ENCODE data around the gene BCL2.

The BCL2 gene

DNA sequence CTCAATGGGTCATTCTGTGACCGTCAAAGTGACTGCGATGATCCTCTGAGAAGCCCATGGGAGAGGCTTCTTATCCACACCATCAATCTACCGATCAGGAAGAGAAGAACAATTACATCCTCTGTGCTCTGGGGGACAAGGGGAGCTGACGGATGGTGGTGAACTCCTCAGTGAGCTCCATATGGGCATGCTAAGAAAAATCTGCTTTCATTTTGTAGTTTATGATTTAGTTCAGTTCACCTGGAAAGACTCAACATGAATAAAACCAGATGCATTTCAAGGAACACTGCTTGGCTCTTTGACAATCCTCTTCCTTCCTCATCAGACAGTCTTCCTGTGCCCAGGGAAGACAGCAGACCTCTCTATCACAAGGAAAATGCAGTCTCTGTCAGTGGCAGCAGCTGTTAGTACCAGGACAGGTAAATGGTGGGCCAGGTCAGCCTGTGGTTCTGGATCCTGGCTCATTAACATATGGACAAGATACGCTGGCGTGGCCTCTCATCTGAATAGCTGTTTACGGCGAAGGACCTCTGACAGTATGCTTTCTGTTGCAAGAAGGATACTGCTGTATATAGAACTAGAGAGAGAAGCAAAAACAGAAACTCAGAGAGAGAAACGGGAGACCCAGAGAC is 176.9 kb downstream of the BCL2 start:
- TF ChIP-seq, protein P1, sequence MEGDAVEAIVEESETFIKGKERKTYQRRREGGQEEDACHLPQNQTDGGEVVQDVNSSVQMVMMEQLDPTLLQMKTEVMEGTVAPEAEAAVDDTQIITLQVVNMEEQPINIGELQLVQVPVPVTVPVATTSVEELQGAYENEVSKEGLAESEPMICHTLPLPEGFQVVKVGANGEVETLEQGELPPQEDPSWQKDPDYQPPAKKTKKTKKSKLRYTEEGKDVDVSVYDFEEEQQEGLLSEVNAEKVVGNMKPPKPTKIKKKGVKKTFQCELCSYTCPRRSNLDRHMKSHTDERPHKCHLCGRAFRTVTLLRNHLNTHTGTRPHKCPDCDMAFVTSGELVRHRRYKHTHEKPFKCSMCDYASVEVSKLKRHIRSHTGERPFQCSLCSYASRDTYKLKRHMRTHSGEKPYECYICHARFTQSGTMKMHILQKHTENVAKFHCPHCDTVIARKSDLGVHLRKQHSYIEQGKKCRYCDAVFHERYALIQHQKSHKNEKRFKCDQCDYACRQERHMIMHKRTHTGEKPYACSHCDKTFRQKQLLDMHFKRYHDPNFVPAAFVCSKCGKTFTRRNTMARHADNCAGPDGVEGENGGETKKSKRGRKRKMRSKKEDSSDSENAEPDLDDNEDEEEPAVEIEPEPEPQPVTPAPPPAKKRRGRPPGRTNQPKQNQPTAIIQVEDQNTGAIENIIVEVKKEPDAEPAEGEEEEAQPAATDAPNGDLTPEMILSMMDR (IDR thresholded peaks at IDR 0.05) = no peak
- H3K4me3 ChIP-seq (ENCODE audit: low read depth in 1 of 2, low read length in 1 of 2) = no peak overlapping the region
- no peaks in the 10 kb centered on the region for H3K27me3 ChIP-seq
- peaks cover 23 to 24% of the 10 kb centered on the region in 2 experiments for H3K4me1 ChIP-seq (ENCODE audit: control insufficient read depth in 1 of 2, insufficient read depth in 1 of 2, low read depth in 1 of 2, low read length in 1 of 2)
- no peaks in the 10 kb centered on the region for H3K9me3 ChIP-seq
- no peaks in the 10 kb centered on the region for H3K36me3 ChIP-seq
- no peak overlapping the region for H3K27ac ChIP-seq

GRCh38 chr18:63141778-63142176 is 177.8 kb downstream of the BCL2 start:
- TF ChIP-seq, protein P1 (IDR thresholded peaks at IDR 0.05) = no peak

DNA sequence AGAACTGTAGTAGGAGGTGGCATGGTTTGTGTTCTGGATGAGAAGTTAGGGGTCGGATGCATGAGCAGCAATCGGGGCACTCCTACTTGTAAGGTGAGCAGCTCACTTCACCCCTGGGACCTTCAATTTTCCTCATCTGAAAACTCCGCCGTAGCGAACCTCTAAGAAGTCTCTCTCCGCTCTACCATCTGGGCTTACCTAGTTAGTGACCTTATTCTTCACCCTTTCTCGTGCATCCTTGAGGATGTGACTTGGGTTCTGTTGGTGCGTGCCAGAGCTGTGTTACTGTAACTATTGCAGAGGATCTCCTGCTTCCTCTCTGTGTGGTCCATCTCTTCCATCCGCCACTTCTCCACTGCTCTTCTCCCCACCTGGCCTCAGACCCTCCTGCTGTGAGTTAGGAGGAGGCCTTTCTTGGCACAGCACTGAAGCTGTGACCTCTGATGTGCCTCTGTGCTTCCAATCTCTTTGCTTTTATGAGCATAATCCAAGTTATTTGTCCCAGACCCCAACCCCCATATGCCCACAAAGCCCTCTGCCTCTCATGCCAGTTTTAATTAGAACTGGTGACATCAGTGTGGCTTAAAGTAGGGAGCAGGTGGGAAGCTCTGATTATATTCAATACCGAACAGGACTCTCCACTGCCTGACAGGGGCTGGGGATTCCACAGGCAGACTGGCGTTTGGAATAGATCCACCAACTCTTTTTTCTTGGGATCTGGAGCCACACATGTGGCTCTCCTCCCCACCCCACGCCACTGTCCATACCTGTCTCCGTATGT is 178.4 kb downstream of the BCL2 start:
- H3K36me3 ChIP-seq = no peaks in the 10 kb centered on the region
- no peaks in the 10 kb centered on the region for H3K27me3 ChIP-seq
- H3K4me1 ChIP-seq (ENCODE audit: control insufficient read depth in 1 of 2, insufficient read depth in 1 of 2, low read depth in 1 of 2, low read length in 1 of 2) = peaks cover 25% of the 10 kb centered on the region in 2 experiments
- no peak overlapping the region for H3K27ac ChIP-seq
- TF ChIP-seq, protein P1 (IDR thresholded peaks at IDR 0.05) = no peak
- no peak overlapping the region for H3K4me3 ChIP-seq (ENCODE audit: low read depth in 1 of 2, low read length in 1 of 2)
- no peaks in the 10 kb centered on the region for H3K9me3 ChIP-seq

More at GRCh38 chr18:63141778-63142176, 177.8 kb downstream of the BCL2 start:
- Histone ChIP-seq H3K27ac (no peak overlapping the region), H3K4me1 (ENCODE audit: control insufficient read depth in 1 of 2, insufficient read depth in 1 of 2, low read depth in 1 of 2, low read length in 1 of 2) (peaks cover 25% of the 10 kb centered on the region in 2 experiments), H3K27me3 (no peaks in the 10 kb centered on the region), H3K36me3 (no peaks in the 10 kb centered on the region), H3K9me3 (no peaks in the 10 kb centered on the region), H3K4me3 (ENCODE audit: low read depth in 1 of 2, low read length in 1 of 2) (no peak overlapping the region)

GRCh38 chr18:63140038-63140450 is 179.5 kb downstream of the BCL2 start:
- no peaks in the 10 kb centered on the region for H3K36me3 ChIP-seq
- no peak overlapping the region for H3K4me3 ChIP-seq (ENCODE audit: low read depth in 1 of 2, low read length in 1 of 2)
- H3K9me3 ChIP-seq = no peaks in the 10 kb centered on the region
- no peaks in the 10 kb centered on the region for H3K27me3 ChIP-seq
- H3K4me1 ChIP-seq (ENCODE audit: control insufficient read depth in 1 of 2, insufficient read depth in 1 of 2, low read depth in 1 of 2, low read length in 1 of 2) = peaks cover 25% of the 10 kb centered on the region in 2 experiments
- no peak overlapping the region for H3K27ac ChIP-seq
- TF ChIP-seq, protein P1 (IDR thresholded peaks at IDR 0.05) = no peak

GRCh38 chr18:63138436-63139340 is 180.9 kb downstream of the BCL2 start:
- Histone ChIP-seq H3K4me3 (ENCODE audit: low read depth in 1 of 2, low read length in 1 of 2) (peak overlapping the region; percentile 42 to 52), H3K4me1 (ENCODE audit: control insufficient read depth in 1 of 2, insufficient read depth in 1 of 2, low read depth in 1 of 2, low read length in 1 of 2) (peaks cover 25% of the 10 kb centered on the region in 2 experiments), H3K36me3 (no peaks in the 10 kb centered on the region), H3K27me3 (no peaks in the 10 kb centered on the region), H3K27ac (peak overlapping the region; percentile 45), H3K9me3 (no peaks in the 10 kb centered on the region)
- TF ChIP-seq, protein P1 (IDR thresholded peaks at IDR 0.05) = no peak

Data from neutrophil (primary cell).